ENCODE results near the gene CRKL.

Gene CRKL

GRCh38 chr22:20877715-20878114 lies 39.5 kb upstream of the CRKL start:
- ChIA-PET POLR2A (ENCODE audit: low non-redundant PET) (no interaction called here), CTCF (no interaction called here)
- TF ChIP-seq CTCF (conservative IDR thresholded peaks at IDR 0.05; ENCODE audit: low read depth), result no peak
- H3K27ac ChIP-seq, result no peak overlapping the region
- DNase-seq (ENCODE audit: low spot score), result no peak

- H3K27ac ChIP-seq, result peak overlapping the region; percentile 49
- POLR2A ChIA-PET (ENCODE audit: low non-redundant PET), result no interaction called here
- CTCF ChIA-PET, result no interaction called here
- no peak for TF ChIP-seq CTCF (conservative IDR thresholded peaks at IDR 0.05; ENCODE audit: low read depth)
- no peak for DNase-seq (ENCODE audit: low spot score)
Observed at GRCh38 chr22:20881231-20881630, 36.0 kb upstream of the CRKL start.

- no peak overlapping the region for H3K27ac ChIP-seq
- POLR2A ChIA-PET (ENCODE audit: low non-redundant PET), result no interaction called here
- no peak for DNase-seq (ENCODE audit: low spot score)
- CTCF ChIA-PET, result no interaction called here
- no peak for TF ChIP-seq CTCF (conservative IDR thresholded peaks at IDR 0.05; ENCODE audit: low read depth)
Observed at GRCh38 chr22:20881869-20882815, 35.1 kb upstream of the CRKL start.

- DNase-seq (ENCODE audit: low spot score), result no peak
- ChIA-PET POLR2A (ENCODE audit: low non-redundant PET) (no interaction called here), CTCF (no interaction called here)
- no peak overlapping the region for H3K27ac ChIP-seq
- TF ChIP-seq CTCF (conservative IDR thresholded peaks at IDR 0.05; ENCODE audit: low read depth), result no peak
Observed at GRCh38 chr22:20882855-20883254, 34.4 kb upstream of the CRKL start.

GRCh38 chr22:20884454-20884853 lies 32.8 kb upstream of the CRKL start:
- POLR2A ChIA-PET (ENCODE audit: low non-redundant PET), result no interaction called here
- CTCF ChIA-PET, result no interaction called here
- no peak for TF ChIP-seq CTCF (conservative IDR thresholded peaks at IDR 0.05; ENCODE audit: low read depth)
- DNase-seq (ENCODE audit: low spot score), result no peak
- H3K27ac ChIP-seq, result no peak overlapping the region

- peak overlapping the region; percentile 67 for H3K27ac ChIP-seq
- POLR2A ChIA-PET (ENCODE audit: low non-redundant PET), result no interaction called here
- no peak for DNase-seq (ENCODE audit: low spot score)
- CTCF ChIA-PET, result interaction anchor here (0.5 to 0.6 kb wide), 3 partner anchors 68 to 143 kb away, joined by 3 to 5 read pairs (median 3); no protein-coding TSS in a partner anchor
- TF ChIP-seq CTCF (conservative IDR thresholded peaks at IDR 0.05; ENCODE audit: low read depth), result no peak
Observed at GRCh38 chr22:20885017-20885556, 32.1 kb upstream of the CRKL start.
